Loucy (cell line): ENCODE data around the gene MYCBP2.

Experiments
- EZH2phosphoT487 ChIP-seq: fragments of 200-600 bp; IDR thresholded peaks from 2 replicates; pipeline ENCODE4 v1.6.1; 2018; ENCODE audit warnings: antibody characterized with exemption, mild to moderate bottlenecking, moderate library complexity, borderline replicate concordance
- TF ChIP-seq, protein P1 (sequence below): fragments of 200-600 bp; sonication (generic); conservative IDR thresholded peaks from 2 replicates; pipeline ENCODE4 v1.5.1; 2014; ENCODE audit warnings: mild to moderate bottlenecking, antibody characterized with exemption, low read length

DNA sequence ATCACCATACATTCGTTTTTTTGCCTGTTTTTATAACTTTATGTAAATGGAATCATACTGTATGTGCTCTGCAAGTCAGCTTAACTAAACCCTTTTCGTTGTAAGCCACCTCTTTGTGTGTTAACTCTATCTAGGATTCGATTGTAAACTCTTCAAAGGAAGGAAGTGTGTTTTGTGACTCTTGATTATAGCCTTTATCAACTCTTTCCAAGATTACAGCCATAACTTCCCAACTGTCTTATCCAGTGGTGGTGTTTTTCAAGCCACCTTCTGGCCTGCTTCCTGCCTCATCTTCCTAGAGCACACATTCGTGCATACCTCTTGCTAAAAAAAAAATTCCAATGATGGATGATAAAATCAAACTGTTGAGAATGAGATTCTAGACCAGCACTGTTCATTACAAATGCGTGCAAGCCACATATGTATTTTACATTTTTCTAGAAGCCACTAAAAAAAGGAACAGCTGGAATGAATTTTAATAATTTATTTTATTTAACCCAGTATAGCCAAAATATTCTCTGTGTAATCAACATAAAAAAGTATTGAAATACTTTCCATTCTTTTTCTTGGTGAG, 287.9 kb downstream of the MYCBP2 start:
- TF ChIP-seq, protein P1, sequence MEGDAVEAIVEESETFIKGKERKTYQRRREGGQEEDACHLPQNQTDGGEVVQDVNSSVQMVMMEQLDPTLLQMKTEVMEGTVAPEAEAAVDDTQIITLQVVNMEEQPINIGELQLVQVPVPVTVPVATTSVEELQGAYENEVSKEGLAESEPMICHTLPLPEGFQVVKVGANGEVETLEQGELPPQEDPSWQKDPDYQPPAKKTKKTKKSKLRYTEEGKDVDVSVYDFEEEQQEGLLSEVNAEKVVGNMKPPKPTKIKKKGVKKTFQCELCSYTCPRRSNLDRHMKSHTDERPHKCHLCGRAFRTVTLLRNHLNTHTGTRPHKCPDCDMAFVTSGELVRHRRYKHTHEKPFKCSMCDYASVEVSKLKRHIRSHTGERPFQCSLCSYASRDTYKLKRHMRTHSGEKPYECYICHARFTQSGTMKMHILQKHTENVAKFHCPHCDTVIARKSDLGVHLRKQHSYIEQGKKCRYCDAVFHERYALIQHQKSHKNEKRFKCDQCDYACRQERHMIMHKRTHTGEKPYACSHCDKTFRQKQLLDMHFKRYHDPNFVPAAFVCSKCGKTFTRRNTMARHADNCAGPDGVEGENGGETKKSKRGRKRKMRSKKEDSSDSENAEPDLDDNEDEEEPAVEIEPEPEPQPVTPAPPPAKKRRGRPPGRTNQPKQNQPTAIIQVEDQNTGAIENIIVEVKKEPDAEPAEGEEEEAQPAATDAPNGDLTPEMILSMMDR: no peak
- TF ChIP-seq EZH2phosphoT487: no peak
